SK-N-SH (cell line): ENCODE measurements around the gene PTPN14. TPM values are rescaled to one million over a fixed set of nuclear protein-coding genes. Genes with fewer than 3 reads are reported as not detected.

ENCODE experiments used
- CTCF ChIA-PET: fragments of 300-600, 350-600 bp; formaldehyde crosslinking; extraction: SDS; loops from one replicate; lab custom pipeline; 2021; lab: Yijun Ruan, JAX
- POLR2A ChIA-PET: fragments of 350-600 bp; sonication (Branson Sonifier 250); formaldehyde crosslinking; extraction: SDS; loops from one replicate; lab custom pipeline; 2020; ENCODE audit warnings: antibody characterized with exemption, inconsistent platforms; lab: Yijun Ruan, JAX
- DNase-seq: peaks from one replicate; pipeline ENCODE4 v3.0.0; 2012
- H2AFZ ChIP-seq: fragments of 200-600 bp; sonication (generic); 2 replicates; pipeline ENCODE4 v1.8.1; 2016; ENCODE audit warnings: antibody characterized with exemption, mild to moderate bottlenecking, low read depth
- H3F3A ChIP-seq: fragments of 200-600 bp; sonication (generic); replicated peaks from 2 replicates; pipeline ENCODE3; 2016; ENCODE audit warnings: antibody characterized with exemption, mild to moderate bottlenecking; ENCODE audit not compliant: insufficient read depth
- H3K27ac ChIP-seq, 2 experiments: fragments of 200-500 bp in 1 of 2; fragments of 200-600 bp in 1 of 2; sonication (Bioruptor generic) in 1 of 2; sonication (generic), shearing (Covaris generic) in 1 of 2; 2 replicates each; pipeline versions ENCODE4 v1.5.1 to v1.6.1; 2014 to 2016; ENCODE audit warnings: low read depth in 2 of 2, inconsistent platforms in 1 of 2, low read length in 1 of 2, mild to moderate bottlenecking in 1 of 2, mixed read lengths in 1 of 2
- H3K27me3 ChIP-seq: fragments of 200-600 bp; sonication (generic), shearing (Covaris generic); 2 replicates; pipeline ENCODE4 v1.6.1; 2016; ENCODE audit warnings: mixed run types; ENCODE audit not compliant: insufficient read depth
- H3K36me3 ChIP-seq, 2 experiments: fragments of 200-500 bp in 1 of 2; fragments of 200-600 bp in 1 of 2; sonication (Bioruptor generic) in 1 of 2; sonication (generic) in 1 of 2; replicated peaks in 1 of 2; 2 replicates each; pipeline versions ENCODE3 to v1.5.1; 2014 to 2016; ENCODE audit warnings: low read length in 1 of 2, mild to moderate bottlenecking in 1 of 2; ENCODE audit not compliant: insufficient read depth in 2 of 2, control insufficient read depth in 1 of 2
- H3K4me1 ChIP-seq, 2 experiments: fragments of 200-500 bp in 1 of 2; fragments of 200-600 bp in 1 of 2; sonication (Bioruptor generic) in 1 of 2; sonication (generic), shearing (Covaris generic) in 1 of 2; 2 replicates each; pipeline versions ENCODE4 v1.5.1 to v1.6.1; 2014 to 2016; ENCODE audit warnings: low read depth in 1 of 2, low read length in 1 of 2, mixed run types in 1 of 2; ENCODE audit not compliant: insufficient read depth in 2 of 2, control insufficient read depth in 1 of 2
- H3K4me2 ChIP-seq: fragments of 200-600 bp; sonication (generic), shearing (Covaris generic); 2 replicates; pipeline ENCODE4 v1.6.1; 2017; ENCODE audit warnings: mixed run types
- H3K4me3 ChIP-seq, 2 experiments: fragments of 200-500 bp in 1 of 2; fragments of 200-600 bp in 1 of 2; sonication (Bioruptor generic) in 1 of 2; sonication (generic), shearing (Covaris generic) in 1 of 2; 2 replicates each; pipeline versions ENCODE4 v1.5.1 to v1.8.1; 2014 to 2016; ENCODE audit warnings: low read depth in 2 of 2, inconsistent platforms in 1 of 2, low read length in 1 of 2, mild to moderate bottlenecking in 1 of 2, mixed read lengths in 1 of 2, moderate library complexity in 1 of 2
- H3K79me2 ChIP-seq: fragments of 200-600 bp; sonication (generic); 2 replicates; pipeline ENCODE4 v1.8.1; 2017; ENCODE audit warnings: mild to moderate bottlenecking; ENCODE audit not compliant: insufficient read depth
- H3K9ac ChIP-seq: fragments of 200-600 bp; sonication (generic); 2 replicates; pipeline ENCODE4 v1.6.1; 2017; ENCODE audit warnings: mixed run types
- H3K9me2 ChIP-seq: fragments of 200-600 bp; sonication (generic); 2 replicates; pipeline ENCODE4 v1.6.1; 2017; ENCODE audit warnings: mixed run types
- H3K9me3 ChIP-seq: fragments of 200-600 bp; sonication (generic); 2 replicates; pipeline ENCODE4 v1.6.1; 2017; ENCODE audit warnings: mixed run types, mild to moderate bottlenecking, moderate library complexity
- H4K20me1 ChIP-seq: fragments of 200-600 bp; sonication (generic); 2 replicates; pipeline ENCODE4 v1.6.1; 2017; ENCODE audit warnings: mild to moderate bottlenecking, mixed run types; ENCODE audit not compliant: insufficient read depth
- FOXJ3 ChIP-seq: sonication (generic); formaldehyde crosslinking; IDR thresholded peaks from 2 replicates; pipeline ENCODE4 v1.5.1; 2020; ENCODE audit warnings: mild to moderate bottlenecking, missing genetic modification reagents
- MEF2A ChIP-seq: IDR thresholded peaks from 2 replicates; pipeline ENCODE4 v1.4.0; 2012; ENCODE audit warnings: low read depth, borderline replicate concordance
- MXI1 ChIP-seq: IDR thresholded peaks from 2 replicates; pipeline ENCODE4 v1.6.1; 2012; ENCODE audit warnings: mild to moderate bottlenecking, low read depth, low read length, improper control_type of control experiment
- NFIC ChIP-seq: IDR thresholded peaks from 2 replicates; pipeline ENCODE4 v1.4.0; 2012; ENCODE audit warnings: borderline replicate concordance
- POLR2AphosphoS5 ChIP-seq: IDR thresholded peaks from 2 replicates; pipeline ENCODE4 v1.6.1; 2012; ENCODE audit warnings: low read depth, low read length
- RAD21 ChIP-seq: IDR thresholded peaks from 2 replicates; pipeline ENCODE4 v1.6.1; 2012; ENCODE audit warnings: mild to moderate bottlenecking, low read length
- RCOR1 ChIP-seq: fragments of 150-350 bp; IDR thresholded peaks from 2 replicates; pipeline ENCODE4 v1.6.1; 2017; ENCODE audit warnings: antibody characterized with exemption, low read length
- RFX5 ChIP-seq: IDR thresholded peaks from 2 replicates; pipeline ENCODE4 v1.6.1; 2012; ENCODE audit warnings: mild to moderate bottlenecking, improper control_type of control experiment, low read length
- RXRA ChIP-seq: IDR thresholded peaks from 2 replicates; pipeline ENCODE4 v1.4.0; 2012; ENCODE audit warnings: low read depth, mild to moderate bottlenecking, borderline replicate concordance
- SMC3 ChIP-seq: IDR thresholded peaks from 2 replicates; pipeline ENCODE4 v1.6.1; 2012; ENCODE audit warnings: low read depth, low read length, improper control_type of control experiment
- TAF1 ChIP-seq: IDR thresholded peaks from 2 replicates; pipeline ENCODE4 v1.6.1; 2012; ENCODE audit warnings: low read depth, mild to moderate bottlenecking, low read length, moderate library complexity, borderline replicate concordance
- TCF12 ChIP-seq: IDR thresholded peaks from 2 replicates; pipeline ENCODE4 v1.4.0; 2012
- TEAD4 ChIP-seq: IDR thresholded peaks from 2 replicates; pipeline ENCODE4 v1.4.0; 2012; ENCODE audit warnings: mild to moderate bottlenecking, borderline replicate concordance; ENCODE audit not compliant: insufficient read depth
- YY1 ChIP-seq: IDR thresholded peaks from 2 replicates; pipeline ENCODE4 v1.4.0; 2012; ENCODE audit warnings: low read depth, mild to moderate bottlenecking
- WGBS: methylation state at CpG from one replicate; pipeline ENCODE4 v1.1.6; 2017; ENCODE audit warnings: low lambda C conversion rate; 5-methylcytosine and 5-hydroxymethylcytosine counted together
- polyA plus RNA-seq, 3 experiments: library from polyadenylated mRNA; depleted of rRNA; stranded (reverse); fragments of >200 nt; gene quantifications; 2 replicates each; pipeline ENCODE4 v1.2.3, GENCODE V29; 2012
- TF ChIP-seq, protein P1 (sequence below): IDR thresholded peaks from 2 replicates; pipeline ENCODE4 v1.4.0; 2012; ENCODE audit warnings: low read depth, borderline replicate concordance
- TF ChIP-seq, protein P2 (sequence below): IDR thresholded peaks from 2 replicates; pipeline ENCODE4 v1.4.0; 2012; ENCODE audit warnings: low read depth, borderline replicate concordance
- TF ChIP-seq, protein P3 (sequence below): IDR thresholded peaks from 2 replicates; pipeline ENCODE4 v1.6.1; 2012; ENCODE audit warnings: mild to moderate bottlenecking, low read depth, low read length, moderate library complexity
- TF ChIP-seq, protein P4 (sequence below): fragments of 200-600 bp; sonication (generic); IDR thresholded peaks from 2 replicates; pipeline ENCODE4 v1.6.1; 2017; ENCODE audit warnings: antibody characterized with exemption, mild to moderate bottlenecking, moderate library complexity

PTPN14 gene
- polyA plus RNA-seq, 1 of the 3 experiments (the other 2 are of a cell fraction) = 12.8 TPM

DNA sequence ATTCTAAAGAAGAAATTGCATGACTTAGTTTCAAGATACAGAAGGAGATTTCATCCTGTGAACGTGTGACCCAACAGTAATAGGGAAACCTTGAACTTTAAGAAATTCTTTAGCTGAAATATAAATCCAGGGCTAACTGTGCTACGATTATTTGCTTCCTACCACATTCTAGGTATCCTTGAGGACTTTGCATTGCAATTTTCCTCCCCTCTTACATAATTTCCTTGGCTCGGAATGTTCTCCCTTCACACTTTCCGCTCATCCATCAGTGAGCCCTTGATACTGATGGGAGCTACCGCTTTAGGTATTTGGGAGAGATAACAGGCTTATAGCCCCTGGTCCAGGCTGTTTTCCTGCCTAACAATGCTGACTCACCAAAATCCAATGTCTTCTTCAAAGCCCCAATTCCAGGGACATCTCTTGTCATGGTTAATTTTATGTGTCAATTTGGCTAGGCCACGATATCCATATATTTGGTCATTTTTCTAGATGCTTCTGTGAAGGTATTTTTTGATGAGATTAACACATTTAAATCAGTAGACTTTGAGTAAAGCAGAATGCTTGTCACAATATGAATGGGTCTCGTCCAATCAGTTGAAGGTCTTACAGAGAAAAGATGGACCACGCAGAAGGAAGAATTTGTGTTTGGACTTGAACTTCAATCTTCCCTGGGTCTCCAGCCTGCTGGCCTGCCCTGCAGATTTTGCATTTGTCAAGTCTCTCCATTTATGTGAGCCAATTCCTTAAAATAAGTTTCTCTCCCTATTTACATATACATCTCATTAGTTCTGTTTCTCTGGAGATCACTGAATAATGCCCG is 121.2 kb downstream of the PTPN14 start:
- TF ChIP-seq, protein P1, sequence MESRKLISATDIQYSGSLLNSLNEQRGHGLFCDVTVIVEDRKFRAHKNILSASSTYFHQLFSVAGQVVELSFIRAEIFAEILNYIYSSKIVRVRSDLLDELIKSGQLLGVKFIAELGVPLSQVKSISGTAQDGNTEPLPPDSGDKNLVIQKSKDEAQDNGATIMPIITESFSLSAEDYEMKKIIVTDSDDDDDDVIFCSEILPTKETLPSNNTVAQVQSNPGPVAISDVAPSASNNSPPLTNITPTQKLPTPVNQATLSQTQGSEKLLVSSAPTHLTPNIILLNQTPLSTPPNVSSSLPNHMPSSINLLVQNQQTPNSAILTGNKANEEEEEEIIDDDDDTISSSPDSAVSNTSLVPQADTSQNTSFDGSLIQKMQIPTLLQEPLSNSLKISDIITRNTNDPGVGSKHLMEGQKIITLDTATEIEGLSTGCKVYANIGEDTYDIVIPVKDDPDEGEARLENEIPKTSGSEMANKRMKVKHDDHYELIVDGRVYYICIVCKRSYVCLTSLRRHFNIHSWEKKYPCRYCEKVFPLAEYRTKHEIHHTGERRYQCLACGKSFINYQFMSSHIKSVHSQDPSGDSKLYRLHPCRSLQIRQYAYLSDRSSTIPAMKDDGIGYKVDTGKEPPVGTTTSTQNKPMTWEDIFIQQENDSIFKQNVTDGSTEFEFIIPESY = no peak
- TF ChIP-seq NFIC (no peak), MXI1 (no peak), RCOR1 (no peak), FOXJ3 (CRISPR knock-in tag) (no peak), RAD21 (no peak), RXRA (no peak), YY1 (no peak), MEF2A (no peak), TEAD4 (no peak), RFX5 (no peak), TCF12 (no peak), SMC3 (no peak), POLR2AphosphoS5 (no peak), TAF1 (no peak)
- TF ChIP-seq, protein P2, sequence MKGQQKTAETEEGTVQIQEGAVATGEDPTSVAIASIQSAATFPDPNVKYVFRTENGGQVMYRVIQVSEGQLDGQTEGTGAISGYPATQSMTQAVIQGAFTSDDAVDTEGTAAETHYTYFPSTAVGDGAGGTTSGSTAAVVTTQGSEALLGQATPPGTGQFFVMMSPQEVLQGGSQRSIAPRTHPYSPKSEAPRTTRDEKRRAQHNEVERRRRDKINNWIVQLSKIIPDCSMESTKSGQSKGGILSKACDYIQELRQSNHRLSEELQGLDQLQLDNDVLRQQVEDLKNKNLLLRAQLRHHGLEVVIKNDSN = no peak
- TF ChIP-seq, protein P3, sequence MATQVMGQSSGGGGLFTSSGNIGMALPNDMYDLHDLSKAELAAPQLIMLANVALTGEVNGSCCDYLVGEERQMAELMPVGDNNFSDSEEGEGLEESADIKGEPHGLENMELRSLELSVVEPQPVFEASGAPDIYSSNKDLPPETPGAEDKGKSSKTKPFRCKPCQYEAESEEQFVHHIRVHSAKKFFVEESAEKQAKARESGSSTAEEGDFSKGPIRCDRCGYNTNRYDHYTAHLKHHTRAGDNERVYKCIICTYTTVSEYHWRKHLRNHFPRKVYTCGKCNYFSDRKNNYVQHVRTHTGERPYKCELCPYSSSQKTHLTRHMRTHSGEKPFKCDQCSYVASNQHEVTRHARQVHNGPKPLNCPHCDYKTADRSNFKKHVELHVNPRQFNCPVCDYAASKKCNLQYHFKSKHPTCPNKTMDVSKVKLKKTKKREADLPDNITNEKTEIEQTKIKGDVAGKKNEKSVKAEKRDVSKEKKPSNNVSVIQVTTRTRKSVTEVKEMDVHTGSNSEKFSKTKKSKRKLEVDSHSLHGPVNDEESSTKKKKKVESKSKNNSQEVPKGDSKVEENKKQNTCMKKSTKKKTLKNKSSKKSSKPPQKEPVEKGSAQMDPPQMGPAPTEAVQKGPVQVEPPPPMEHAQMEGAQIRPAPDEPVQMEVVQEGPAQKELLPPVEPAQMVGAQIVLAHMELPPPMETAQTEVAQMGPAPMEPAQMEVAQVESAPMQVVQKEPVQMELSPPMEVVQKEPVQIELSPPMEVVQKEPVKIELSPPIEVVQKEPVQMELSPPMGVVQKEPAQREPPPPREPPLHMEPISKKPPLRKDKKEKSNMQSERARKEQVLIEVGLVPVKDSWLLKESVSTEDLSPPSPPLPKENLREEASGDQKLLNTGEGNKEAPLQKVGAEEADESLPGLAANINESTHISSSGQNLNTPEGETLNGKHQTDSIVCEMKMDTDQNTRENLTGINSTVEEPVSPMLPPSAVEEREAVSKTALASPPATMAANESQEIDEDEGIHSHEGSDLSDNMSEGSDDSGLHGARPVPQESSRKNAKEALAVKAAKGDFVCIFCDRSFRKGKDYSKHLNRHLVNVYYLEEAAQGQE = no peak
- TF ChIP-seq, protein P4, sequence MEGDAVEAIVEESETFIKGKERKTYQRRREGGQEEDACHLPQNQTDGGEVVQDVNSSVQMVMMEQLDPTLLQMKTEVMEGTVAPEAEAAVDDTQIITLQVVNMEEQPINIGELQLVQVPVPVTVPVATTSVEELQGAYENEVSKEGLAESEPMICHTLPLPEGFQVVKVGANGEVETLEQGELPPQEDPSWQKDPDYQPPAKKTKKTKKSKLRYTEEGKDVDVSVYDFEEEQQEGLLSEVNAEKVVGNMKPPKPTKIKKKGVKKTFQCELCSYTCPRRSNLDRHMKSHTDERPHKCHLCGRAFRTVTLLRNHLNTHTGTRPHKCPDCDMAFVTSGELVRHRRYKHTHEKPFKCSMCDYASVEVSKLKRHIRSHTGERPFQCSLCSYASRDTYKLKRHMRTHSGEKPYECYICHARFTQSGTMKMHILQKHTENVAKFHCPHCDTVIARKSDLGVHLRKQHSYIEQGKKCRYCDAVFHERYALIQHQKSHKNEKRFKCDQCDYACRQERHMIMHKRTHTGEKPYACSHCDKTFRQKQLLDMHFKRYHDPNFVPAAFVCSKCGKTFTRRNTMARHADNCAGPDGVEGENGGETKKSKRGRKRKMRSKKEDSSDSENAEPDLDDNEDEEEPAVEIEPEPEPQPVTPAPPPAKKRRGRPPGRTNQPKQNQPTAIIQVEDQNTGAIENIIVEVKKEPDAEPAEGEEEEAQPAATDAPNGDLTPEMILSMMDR = no peak
- DNase-seq = no peak
- no peaks in the 10 kb centered on the region for H3K27me3 ChIP-seq
- ChIA-PET POLR2A (no interaction called here), CTCF (no interaction called here)
- 87% methylated on average over 9 of the region's 9 CpGs for WGBS
- H3K4me2 ChIP-seq = 0 out of 2 replicates have a peak overlapping the region, but pooled peaks have one; percentile 4
- peak overlapping the region in 1 of 2 experiments; percentile 90; a peak in 3 of 4 replicates for H3K27ac ChIP-seq
- peaks cover 49% of the 10 kb centered on the region for H3F3A ChIP-seq
- H3K36me3 ChIP-seq = peaks cover 0 to 11% of the 10 kb centered on the region in 2 experiments
- no peak overlapping the region for H3K4me3 ChIP-seq
- peaks cover 0 to 51% of the 10 kb centered on the region in 2 experiments for H3K4me1 ChIP-seq
- H4K20me1 ChIP-seq = no peaks in the 10 kb centered on the region
- no peaks in the 10 kb centered on the region for H3K9me3 ChIP-seq
- no peaks in the 10 kb centered on the region for H3K9me2 ChIP-seq
- peaks cover 87% of the 10 kb centered on the region for H3K79me2 ChIP-seq
- no peak overlapping the region for H3K9ac ChIP-seq
- no peak overlapping the region for H2AFZ ChIP-seq
